Inferior parietal cortex (tissue), 1 donor: ENCODE data around the gene MAPRE2.

Source experiments
- DNase-seq: peaks from one replicate; pipeline ENCODE4 v3.0.0-alpha.2; 2016; ENCODE audit errors: extremely low spot score

The MAPRE2 gene

GRCh38 chr18:35040988-35041814, at the start of gene MAPRE2:
MAPRE2 (plus strand) TSS chr18:35041413; CDS start chr18:35041540, 127 bp downstream.
- peak; percentile 98 for DNase-seq

- DNase-seq: no peak
These were observed 49.7 kb upstream of the MAPRE2 start for GRCh38 chr18:34991561-34991960.

- DNase-seq: no peak
These were observed 47.9 kb upstream of the MAPRE2 start for GRCh38 chr18:34993289-34993688.

GRCh38 chr18:34995746-34996145, 45.5 kb upstream of the MAPRE2 start:
- DNase-seq: no peak

- DNase-seq: no peak
These were observed 42.6 kb upstream of the MAPRE2 start for GRCh38 chr18:34998661-34999060.

GRCh38 chr18:34999756-35000289, 41.4 kb upstream of the MAPRE2 start:
- DNase-seq: peak; percentile 34

- peak; percentile 51 for DNase-seq
These were observed 40.8 kb upstream of the MAPRE2 start for GRCh38 chr18:35000457-35000856.

- DNase-seq: no peak
These were observed 39.1 kb upstream of the MAPRE2 start for GRCh38 chr18:35002120-35002519.

- DNase-seq: peak; percentile 93
These were observed 35.1 kb upstream of the MAPRE2 start for GRCh38 chr18:35005963-35006577.

GRCh38 chr18:35010156-35010555, 31.1 kb upstream of the MAPRE2 start:
- DNase-seq: no peak

GRCh38 chr18:35010993-35011392, 30.2 kb upstream of the MAPRE2 start:
- DNase-seq: no peak

GRCh38 chr18:35019933-35020332, 21.3 kb upstream of the MAPRE2 start:
- no peak for DNase-seq

- no peak for DNase-seq
These were observed 18.7 kb upstream of the MAPRE2 start for GRCh38 chr18:35022426-35023001.

- DNase-seq: no peak
These were observed 17.0 kb upstream of the MAPRE2 start for GRCh38 chr18:35024196-35024595.

- DNase-seq: peak; percentile 25
These were observed 16.2 kb upstream of the MAPRE2 start for GRCh38 chr18:35024965-35025364.

GRCh38 chr18:35026407-35027061, 14.7 kb upstream of the MAPRE2 start:
- DNase-seq: no peak

GRCh38 chr18:35027206-35027605, 14.0 kb upstream of the MAPRE2 start:
- no peak for DNase-seq

GRCh38 chr18:35028536-35028935, 12.7 kb upstream of the MAPRE2 start:
- DNase-seq: no peak

GRCh38 chr18:35029103-35029502, 12.1 kb upstream of the MAPRE2 start:
- DNase-seq: no peak

GRCh38 chr18:35029770-35030169, 11.4 kb upstream of the MAPRE2 start:
- no peak for DNase-seq

GRCh38 chr18:35030277-35030989, 10.8 kb upstream of the MAPRE2 start:
- no peak for DNase-seq
